Keratinocyte (primary cell): ENCODE results near the gene DMD. TPM values are rescaled to one million over a fixed set of nuclear protein-coding genes. Genes with fewer than 3 reads are reported as not detected.

Experiments
- DNase-seq: peaks from one replicate; pipeline ENCODE4 v3.0.0-alpha.2; 2011; ENCODE audit warnings: low read depth, missing footprints, low spot score
- FAIRE-seq: peaks from 2 replicates; lab custom pipeline; 2011; peaks lifted over from hg19 to GRCh38; lab: Jason Lieb, UNC
- H2AFZ ChIP-seq: 2 replicates; pipeline ENCODE4 v1.6.0; 2012; ENCODE audit warnings: low read length, control low read depth, inconsistent platforms; ENCODE audit not compliant: control insufficient read depth
- H3K27ac ChIP-seq: 2 replicates; pipeline ENCODE4 v1.5.1; 2011; ENCODE audit warnings: low read length; ENCODE audit not compliant: control insufficient read depth, insufficient read depth
- H3K27me3 ChIP-seq: 3 replicates; pipeline ENCODE4 v1.6.0; 2011; ENCODE audit warnings: low read length; ENCODE audit not compliant: control insufficient read depth, insufficient read depth; ENCODE audit errors: extremely low read depth
- H3K36me3 ChIP-seq, 2 experiments: 2 replicates in 1 of 2; 3 replicates in 1 of 2; pipeline ENCODE4 v1.5.1; 2011; ENCODE audit warnings: low read length in 2 of 2, mild to moderate bottlenecking in 1 of 2; ENCODE audit not compliant: control insufficient read depth in 2 of 2, insufficient read depth in 2 of 2; ENCODE audit errors: extremely low read depth in 1 of 2
- H3K4me1 ChIP-seq: 3 replicates; pipeline ENCODE4 v1.5.1; 2011; ENCODE audit warnings: low read length; ENCODE audit not compliant: control insufficient read depth, insufficient read depth; ENCODE audit errors: extremely low read depth
- H3K4me2 ChIP-seq: 3 replicates; pipeline ENCODE4 v1.6.0; 2011; ENCODE audit warnings: low read depth, low read length; ENCODE audit not compliant: control insufficient read depth, insufficient read depth; ENCODE audit errors: extremely low read depth
- H3K4me3 ChIP-seq, 3 experiments: fragments of 200-600 bp in 1 of 3; sonication (generic) in 1 of 3; 2 replicates in 2 of 3; 3 replicates in 1 of 3; pipeline ENCODE4 v1.5.1; 2011 to 2016; ENCODE audit warnings: low read length in 3 of 3, mild to moderate bottlenecking in 3 of 3, control low read depth in 2 of 3, inconsistent platforms in 1 of 3, low read depth in 1 of 3, mixed read lengths in 1 of 3, mixed run types in 1 of 3, moderate library complexity in 1 of 3; ENCODE audit not compliant: control insufficient read depth in 2 of 3, insufficient read depth in 2 of 3; ENCODE audit errors: extremely low read depth in 1 of 3
- H3K79me2 ChIP-seq: 2 replicates; pipeline ENCODE4 v1.6.0; 2012; ENCODE audit warnings: low read length; ENCODE audit not compliant: control insufficient read depth, insufficient read depth
- H3K9ac ChIP-seq: 3 replicates; pipeline ENCODE4 v1.6.0; 2011; ENCODE audit warnings: low read length; ENCODE audit not compliant: control insufficient read depth, insufficient read depth; ENCODE audit errors: extremely low read depth
- H3K9me1 ChIP-seq: 3 replicates; pipeline ENCODE4 v1.6.0; 2011; ENCODE audit warnings: low read length; ENCODE audit not compliant: control insufficient read depth, insufficient read depth; ENCODE audit errors: extremely low read depth
- H3K9me3 ChIP-seq: 2 replicates; pipeline ENCODE4 v1.5.1; 2012; ENCODE audit warnings: low read depth, low read length; ENCODE audit not compliant: control insufficient read depth
- H4K20me1 ChIP-seq: 3 replicates; pipeline ENCODE4 v1.6.0; 2011; ENCODE audit warnings: low read length; ENCODE audit not compliant: control insufficient read depth, insufficient read depth; ENCODE audit errors: extremely low read depth
- EZH2 ChIP-seq: IDR thresholded peaks from one replicate; pipeline ENCODE4 v1.6.1; 2012; ENCODE audit warnings: inconsistent platforms, mild to moderate bottlenecking, low read length, moderate library complexity
- dilution Hi-C: fragments of 300-500 bp; cut with MboI; formaldehyde crosslinking; loops from one replicate; pipeline ENCODE4 v1.7.0; 2020; ENCODE audit warnings: low sequenced_read_pairs; ENCODE audit not compliant: extremely low pct_ligation_motif_present
- polyA plus RNA-seq, 5 experiments: library from polyadenylated mRNA; depleted of rRNA in 3 of 5; stranded (reverse) in 3 of 5; stranded (forward) in 1 of 5; unstranded in 1 of 5; fragments of >200 nt; gene quantifications; 1 replicate in 1 of 5; 2 replicates in 3 of 5; 3 replicates in 1 of 5; pipeline versions ENCODE4 v1.2.1 to v1.2.3, GENCODE V29; 2011 to 2012; ENCODE audit warnings: missing spikeins in 2 of 5, low read depth in 1 of 5, low replicate concordance in 1 of 5
- TF ChIP-seq, protein P1 (sequence below), 3 experiments: IDR thresholded peaks in 1 of 3; conservative IDR thresholded peaks in 1 of 3; optimal IDR thresholded peaks in 1 of 3; 2 replicates in 2 of 3; 3 replicates in 1 of 3; pipeline versions ENCODE3 to v1.5.1; 2011; ENCODE audit warnings: low read length in 3 of 3, mild to moderate bottlenecking in 3 of 3, moderate library complexity in 2 of 3, control low read depth in 1 of 3, inconsistent platforms in 1 of 3; ENCODE audit not compliant: insufficient read depth in 2 of 3; ENCODE audit errors: extremely low read depth in 1 of 3

DMD gene
- polyA plus RNA-seq, 1 donor (not counting 4 experiments of a cell fraction or from before 2014, with no cell fraction given) = 8.9 TPM

DNA sequence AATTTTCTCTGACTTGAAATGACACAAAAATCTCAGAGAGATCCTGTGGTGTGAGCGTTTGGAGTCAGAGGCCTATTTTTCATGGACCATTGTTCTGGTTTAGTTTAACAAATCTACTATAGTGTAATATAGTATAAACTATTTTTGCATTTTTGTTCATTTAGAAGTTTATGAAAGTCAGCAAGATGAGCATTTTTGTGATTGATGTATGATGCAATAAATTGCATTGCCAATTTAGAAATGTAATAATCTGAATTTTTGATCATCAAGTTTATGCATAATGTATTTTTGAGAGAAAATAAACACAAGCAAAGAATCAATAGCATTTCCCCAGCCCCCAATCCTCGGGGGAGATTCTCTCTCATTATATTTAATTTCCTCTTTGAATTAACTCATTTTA is 1620.0 kb downstream of the DMD start:
- Histone ChIP-seq H2AFZ (no peak overlapping the region), H3K9ac (no peak overlapping the region), H3K9me1 (no peaks in the 10 kb centered on the region), H4K20me1 (no peaks in the 10 kb centered on the region), H3K4me1 (peaks cover 6% of the 10 kb centered on the region), H3K4me2 (no peak overlapping the region), H3K79me2 (no peaks in the 10 kb centered on the region), H3K9me3 (no peaks in the 10 kb centered on the region), H3K27me3 (no peaks in the 10 kb centered on the region), H3K27ac (no peak overlapping the region), H3K4me3 (no peak overlapping the region), H3K36me3 (no peaks in the 10 kb centered on the region)
- DNase-seq (no peak), FAIRE-seq (no peak)
- dilution Hi-C loops = no loop called here
- TF ChIP-seq, protein P1, sequence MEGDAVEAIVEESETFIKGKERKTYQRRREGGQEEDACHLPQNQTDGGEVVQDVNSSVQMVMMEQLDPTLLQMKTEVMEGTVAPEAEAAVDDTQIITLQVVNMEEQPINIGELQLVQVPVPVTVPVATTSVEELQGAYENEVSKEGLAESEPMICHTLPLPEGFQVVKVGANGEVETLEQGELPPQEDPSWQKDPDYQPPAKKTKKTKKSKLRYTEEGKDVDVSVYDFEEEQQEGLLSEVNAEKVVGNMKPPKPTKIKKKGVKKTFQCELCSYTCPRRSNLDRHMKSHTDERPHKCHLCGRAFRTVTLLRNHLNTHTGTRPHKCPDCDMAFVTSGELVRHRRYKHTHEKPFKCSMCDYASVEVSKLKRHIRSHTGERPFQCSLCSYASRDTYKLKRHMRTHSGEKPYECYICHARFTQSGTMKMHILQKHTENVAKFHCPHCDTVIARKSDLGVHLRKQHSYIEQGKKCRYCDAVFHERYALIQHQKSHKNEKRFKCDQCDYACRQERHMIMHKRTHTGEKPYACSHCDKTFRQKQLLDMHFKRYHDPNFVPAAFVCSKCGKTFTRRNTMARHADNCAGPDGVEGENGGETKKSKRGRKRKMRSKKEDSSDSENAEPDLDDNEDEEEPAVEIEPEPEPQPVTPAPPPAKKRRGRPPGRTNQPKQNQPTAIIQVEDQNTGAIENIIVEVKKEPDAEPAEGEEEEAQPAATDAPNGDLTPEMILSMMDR (optimal IDR thresholded peaks at IDR 0.05 in 1 of 3, IDR thresholded peaks at IDR 0.05 in 1 of 3, conservative IDR thresholded peaks at IDR 0.05 in 1 of 3; ENCODE audit: extremely low read depth in 1 of 3, insufficient read depth in 2 of 3, low read length in 3 of 3) = no peak
- TF ChIP-seq EZH2 = no peak

DNA sequence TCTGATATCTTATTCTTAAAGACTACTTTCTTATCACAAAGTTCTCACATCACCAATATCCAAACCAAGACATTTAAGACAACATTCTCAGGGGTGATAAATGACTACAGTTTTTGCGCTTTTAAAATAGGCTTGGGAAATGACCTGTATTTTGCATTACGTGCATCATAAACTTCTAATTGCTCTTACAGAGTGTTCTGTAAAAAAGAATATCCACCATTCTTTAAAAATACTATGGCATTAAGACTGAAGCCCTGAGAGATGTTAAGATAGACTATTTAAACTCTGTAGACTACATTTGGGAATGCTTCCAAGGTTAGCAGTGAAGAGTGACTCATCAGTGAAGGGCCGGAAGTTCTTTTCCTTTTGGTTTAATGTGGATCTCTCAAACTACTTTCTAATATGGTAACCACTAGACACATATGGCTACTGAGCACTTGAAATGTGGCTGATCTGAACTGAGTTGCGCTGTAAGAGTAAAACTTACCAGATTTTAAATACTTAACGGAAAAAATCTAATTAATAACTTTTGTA is 1620.7 kb downstream of the DMD start:
- H3K9me3 ChIP-seq = no peaks in the 10 kb centered on the region
- H3K9ac ChIP-seq = no peak overlapping the region
- DNase-seq (peak; percentile 9), FAIRE-seq (peak; percentile 58)
- dilution Hi-C loops = no loop called here
- H3K4me2 ChIP-seq = no peak overlapping the region
- no peaks in the 10 kb centered on the region for H3K36me3 ChIP-seq
- H3K27me3 ChIP-seq = no peaks in the 10 kb centered on the region
- H3K27ac ChIP-seq = no peak overlapping the region
- no peak overlapping the region for H3K4me3 ChIP-seq
- H3K9me1 ChIP-seq = no peaks in the 10 kb centered on the region
- TF ChIP-seq, protein P1 (optimal IDR thresholded peaks at IDR 0.05 in 1 of 3, IDR thresholded peaks at IDR 0.05 in 1 of 3, conservative IDR thresholded peaks at IDR 0.05 in 1 of 3; ENCODE audit: extremely low read depth in 1 of 3, insufficient read depth in 2 of 3, low read length in 3 of 3) = no peak
- no peak for TF ChIP-seq EZH2
- H2AFZ ChIP-seq = no peak overlapping the region
- no peaks in the 10 kb centered on the region for H4K20me1 ChIP-seq
- H3K79me2 ChIP-seq = no peaks in the 10 kb centered on the region
- H3K4me1 ChIP-seq = peaks cover 6% of the 10 kb centered on the region
